Activated CD4-positive, alpha-beta T cell treated with anti-CD3 and anti-CD28 coated beads, Interleukin-2, Interleukin-4, amounts not matched to agents 100 ng/mL and 50 ng/mL, durations not matched to agents 16 hours and 8 hours (primary cell): ENCODE data around the gene RPAP3.
A peak's percentile ranks its signal among the peaks of the same experiment; 100 is the strongest.

Experiments used
- DNase-seq: peaks from one replicate; pipeline ENCODE4 v3.0.0-alpha.2; 2020; ENCODE audit warnings: low spot score

Gene RPAP3

DNA sequence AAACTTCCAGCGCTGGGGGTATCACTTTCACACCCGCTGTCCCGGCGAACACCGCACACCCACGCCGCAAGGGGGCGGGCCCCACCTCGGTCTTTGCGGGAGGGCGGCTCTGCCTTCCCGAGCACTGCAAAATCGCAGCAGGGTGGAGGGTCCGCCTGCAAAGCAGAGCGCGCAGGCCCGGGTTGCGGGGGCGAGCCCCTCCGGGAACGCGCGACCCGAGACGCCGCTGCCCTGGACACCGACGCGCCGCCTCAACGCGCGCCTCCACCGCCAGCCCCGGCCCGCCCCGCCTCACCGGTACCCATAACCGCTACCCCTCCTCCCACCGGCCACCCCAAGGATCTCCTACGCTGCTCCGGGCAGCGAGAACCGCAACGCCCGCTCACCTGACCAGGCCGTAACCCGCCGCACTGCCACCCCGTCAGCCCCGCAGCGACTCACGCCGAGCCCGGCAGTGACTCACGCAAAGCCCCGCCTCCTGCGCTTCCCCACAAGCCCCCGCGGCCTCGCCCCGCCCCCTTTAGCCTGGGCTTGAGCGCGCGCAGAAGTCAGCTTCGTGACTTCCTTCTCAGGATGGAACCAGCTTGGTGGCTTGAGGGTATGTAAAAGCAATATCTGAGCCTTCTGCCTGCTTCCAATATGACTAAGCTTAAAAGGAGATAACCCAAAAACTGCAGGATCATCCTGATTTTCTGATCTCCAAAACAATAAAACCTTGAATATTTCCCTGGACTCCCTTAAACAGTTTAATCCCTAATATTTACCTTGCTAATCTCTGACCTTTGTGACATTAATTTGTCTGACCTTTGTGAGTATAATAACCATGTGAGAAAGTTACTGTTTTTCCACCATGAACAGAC, at the start of gene RPAP3:
Gene RPAP3, minus strand, starts transcription at position 465 of the 860 bp plus-strand sequence. CDS start 3,190 bp downstream, outside the sequence.
- peak; percentile 98 for DNase-seq

DNA sequence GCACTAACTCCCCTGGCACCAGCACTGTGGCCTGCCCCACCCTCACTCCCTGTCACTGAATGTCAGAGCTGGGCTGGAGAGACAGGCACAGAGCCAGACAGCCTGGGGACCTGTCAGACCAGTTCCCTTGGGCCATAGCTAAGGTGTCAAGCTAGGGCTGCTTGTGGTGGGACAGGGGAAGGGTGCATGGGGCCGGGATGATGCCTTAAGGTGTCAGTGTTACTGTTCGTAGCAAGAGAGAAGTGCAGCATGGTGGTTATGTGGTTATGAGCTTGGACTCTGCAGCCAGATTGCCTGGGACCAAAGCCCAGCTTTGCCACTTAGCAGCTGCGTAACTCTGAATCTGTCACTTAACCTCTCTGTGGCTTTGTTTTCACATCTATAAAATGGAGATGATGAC, 49.1 kb upstream of the RPAP3 start:
- no peak for DNase-seq

GRCh38 chr12:47754126-47754525, 48.3 kb upstream of the RPAP3 start:
- no peak for DNase-seq

DNA sequence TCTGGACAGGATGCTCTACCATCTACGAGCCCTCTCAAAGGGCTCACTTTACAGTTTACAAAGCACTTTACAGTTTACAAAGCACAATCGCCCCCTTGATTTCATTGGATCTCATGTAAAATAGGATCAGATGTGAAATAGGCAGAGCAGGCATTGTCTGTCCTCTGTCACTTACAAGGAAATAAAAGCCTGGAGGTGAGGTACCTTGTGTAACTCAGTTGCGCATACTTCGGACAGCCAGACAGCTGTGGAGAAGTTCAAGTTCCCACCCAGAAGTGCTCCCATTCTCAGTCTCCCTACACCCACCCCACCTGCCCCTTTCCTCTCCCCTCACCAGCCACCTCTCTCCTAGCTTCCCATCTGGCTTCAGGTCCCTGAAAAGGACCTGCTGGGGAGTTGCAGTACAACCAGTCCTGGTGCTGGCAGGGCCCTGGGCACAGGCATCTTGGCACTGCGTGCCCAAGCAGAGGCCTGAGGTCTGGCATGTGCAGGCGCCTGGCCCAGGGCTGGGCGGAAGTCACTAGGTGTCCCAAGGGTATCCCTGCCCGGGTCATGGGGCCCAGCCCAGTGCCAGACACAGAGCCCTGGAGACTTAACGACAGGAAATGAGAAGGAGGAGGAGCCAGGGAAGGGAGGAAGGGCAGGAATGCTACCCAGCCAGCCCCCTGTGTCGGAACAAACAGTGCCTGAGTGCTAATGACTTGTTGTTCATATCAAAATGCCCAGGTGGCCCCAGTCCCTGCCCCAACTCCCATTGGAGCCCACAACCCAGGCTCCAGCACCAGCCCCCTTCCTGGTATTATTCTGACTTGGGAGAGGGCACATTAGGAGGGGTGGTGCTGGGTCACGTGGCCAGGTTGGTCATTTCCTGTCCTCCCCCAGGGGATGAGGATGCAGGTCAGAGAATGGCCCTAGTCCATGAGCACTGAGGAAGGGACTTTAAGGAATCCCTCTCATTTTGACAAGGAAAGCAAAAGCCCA, 47.5 kb upstream of the RPAP3 start:
- DNase-seq, result no peak

- no peak for DNase-seq
These were observed 46.7 kb upstream of the RPAP3 start for GRCh38 chr12:47752552-47752951.

DNA sequence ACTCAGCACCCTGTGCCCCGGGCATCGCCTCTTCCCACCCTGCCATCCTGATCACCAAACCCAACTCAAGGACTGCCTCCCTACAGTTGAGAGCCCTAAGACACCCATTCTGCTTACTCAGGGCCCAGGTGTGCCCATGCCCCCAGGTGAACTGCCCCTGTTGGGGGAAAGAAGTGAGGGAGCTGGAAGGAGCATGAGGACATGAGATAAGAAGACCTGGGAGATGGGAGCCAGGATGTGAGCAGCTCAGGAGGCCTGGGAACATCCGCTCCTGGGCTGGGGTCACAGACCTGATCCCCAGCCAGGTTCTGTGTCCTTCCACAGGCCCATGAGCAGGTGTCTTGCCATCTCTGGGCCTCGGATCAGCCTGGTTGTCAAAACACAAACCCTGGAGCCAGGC, 46.3 kb upstream of the RPAP3 start:
- DNase-seq, result no peak

DNA sequence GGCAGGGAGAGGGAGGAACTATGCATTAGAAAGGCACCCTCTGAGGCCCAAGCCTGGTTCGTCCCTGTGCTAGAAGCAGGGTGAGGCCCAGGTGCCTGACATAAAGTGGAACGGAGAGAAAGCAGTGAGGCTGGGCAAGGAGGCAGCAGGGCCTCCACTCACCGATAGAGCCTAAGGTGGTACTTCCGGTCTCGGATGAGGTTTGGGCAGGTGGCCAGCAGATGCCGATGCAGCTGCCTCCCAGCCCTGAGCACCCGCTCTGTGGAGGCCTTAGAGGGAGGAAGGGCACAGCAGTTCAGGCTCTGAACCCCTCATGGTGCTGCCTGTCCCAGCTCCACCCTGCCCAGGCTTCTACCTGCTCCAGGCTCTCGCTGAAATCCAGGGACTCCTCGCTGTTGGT, 45.7 kb upstream of the RPAP3 start:
- DNase-seq, result no peak

DNA sequence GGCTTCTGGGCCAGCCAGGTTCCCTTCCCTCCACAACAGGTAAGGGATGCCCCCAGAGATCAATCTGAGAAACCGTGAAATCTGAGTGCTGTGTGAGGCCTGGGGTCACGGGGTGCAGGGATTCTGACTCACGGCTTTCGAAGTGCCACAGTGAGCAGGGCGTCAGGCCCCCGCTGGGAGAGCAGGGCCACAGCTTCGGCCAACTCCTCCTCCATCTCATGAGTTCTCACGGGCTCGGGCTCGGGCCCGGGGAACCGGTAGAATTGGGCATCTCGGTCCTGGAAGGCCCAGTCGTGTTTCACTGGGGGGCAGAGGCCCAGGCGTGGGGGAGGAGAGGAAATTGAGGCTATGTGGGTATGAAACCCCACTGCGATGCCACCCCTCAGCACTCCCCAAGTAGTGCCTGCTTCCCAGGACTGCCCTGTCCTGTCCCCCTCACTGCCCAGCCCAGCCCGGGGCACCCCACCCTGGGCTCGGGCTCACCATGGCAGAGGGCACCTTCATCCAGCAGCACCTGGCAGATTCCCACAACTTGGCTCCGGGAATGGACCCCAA, 45.2 kb upstream of the RPAP3 start:
- DNase-seq, result no peak

DNA sequence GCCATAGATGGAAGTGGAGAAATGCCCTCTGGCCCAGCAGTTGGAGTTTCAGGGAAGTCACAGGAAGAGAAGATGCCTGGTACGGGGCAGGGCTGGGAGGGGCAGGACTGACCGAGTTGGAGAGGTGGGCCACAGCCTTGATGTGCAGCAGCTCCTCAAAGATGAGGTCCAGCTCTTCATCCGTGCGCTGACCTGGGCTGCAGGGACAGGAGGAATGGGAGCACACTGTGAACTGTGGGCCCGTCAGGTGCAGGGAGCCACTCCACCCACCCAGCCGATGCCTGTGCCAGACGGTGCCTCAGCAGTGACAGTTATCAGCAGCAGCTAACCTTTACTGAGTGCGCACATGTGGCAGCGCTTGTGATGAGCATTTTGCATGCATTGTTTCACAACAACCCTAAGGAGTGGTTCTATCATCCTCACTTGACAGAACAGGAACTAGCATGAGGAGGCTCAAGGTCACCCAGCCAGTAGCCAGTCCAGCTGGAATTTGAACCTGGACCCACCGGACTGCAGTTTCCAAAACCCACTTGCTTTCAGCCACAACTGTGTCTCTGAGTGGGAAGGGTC, 44.5 kb upstream of the RPAP3 start:
- DNase-seq, result no peak

DNA sequence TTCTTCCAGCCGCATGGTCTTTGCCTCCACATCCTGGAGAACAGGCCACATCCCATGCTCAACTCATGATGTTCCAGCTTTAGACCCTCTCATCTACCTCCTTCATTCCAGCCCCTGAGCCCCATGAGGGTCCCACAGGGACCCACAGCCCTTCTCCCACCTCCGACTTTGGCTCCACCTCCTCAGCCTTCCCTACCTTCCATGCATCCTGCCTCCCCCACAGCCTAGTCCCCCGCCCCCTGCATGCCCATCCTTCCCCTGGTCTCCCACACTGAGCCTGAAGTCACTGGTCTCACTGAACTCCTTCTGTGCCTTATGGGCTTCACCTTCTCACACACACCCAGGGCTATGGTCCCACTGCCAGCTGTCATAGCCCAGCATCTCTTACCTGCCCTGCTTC, 43.1 kb upstream of the RPAP3 start:
- DNase-seq, result no peak

- DNase-seq, result no peak
These were observed 42.6 kb upstream of the RPAP3 start for GRCh38 chr12:47748507-47748828.

- DNase-seq, result no peak
These were observed 42.0 kb upstream of the RPAP3 start for GRCh38 chr12:47747596-47748506.

GRCh38 chr12:47747126-47747525, 41.3 kb upstream of the RPAP3 start:
- no peak for DNase-seq

- DNase-seq, result no peak
These were observed 40.7 kb upstream of the RPAP3 start for GRCh38 chr12:47746523-47746922.

- no peak for DNase-seq
These were observed 40.2 kb upstream of the RPAP3 start for GRCh38 chr12:47746073-47746472.

GRCh38 chr12:47745485-47746041, 39.7 kb upstream of the RPAP3 start:
- DNase-seq, result no peak

DNA sequence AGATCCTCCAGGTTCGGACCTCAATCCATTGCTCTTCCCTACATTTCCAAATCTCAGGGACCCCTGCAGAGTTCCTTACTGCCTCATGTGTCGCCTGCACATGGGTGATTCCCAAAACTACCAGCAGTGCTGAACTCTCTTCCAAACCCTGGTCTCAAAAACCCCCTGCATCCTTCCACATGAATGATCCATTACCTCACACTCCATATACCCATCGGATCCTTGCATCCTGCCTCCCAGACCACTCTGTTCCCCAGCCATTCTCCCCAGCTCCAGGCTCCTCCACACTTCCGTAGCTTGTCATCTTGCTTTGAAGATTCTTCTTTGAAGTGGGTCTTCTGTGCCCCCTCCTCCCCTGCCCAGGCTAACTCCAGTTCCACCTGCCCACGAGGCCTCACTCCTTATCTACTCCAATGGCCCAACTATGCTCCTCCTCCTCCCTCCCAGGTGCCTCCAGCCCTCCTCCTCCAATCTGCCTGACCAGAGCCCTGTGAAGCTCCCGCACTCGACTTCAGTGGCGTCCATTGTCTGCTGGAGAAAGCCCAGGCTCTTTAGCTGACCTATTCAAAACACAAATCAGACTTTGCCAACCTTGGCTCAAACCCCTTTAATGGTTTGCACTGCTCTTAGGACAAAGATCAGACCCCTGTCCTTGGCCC, 39.1 kb upstream of the RPAP3 start:
- no peak for DNase-seq

DNA sequence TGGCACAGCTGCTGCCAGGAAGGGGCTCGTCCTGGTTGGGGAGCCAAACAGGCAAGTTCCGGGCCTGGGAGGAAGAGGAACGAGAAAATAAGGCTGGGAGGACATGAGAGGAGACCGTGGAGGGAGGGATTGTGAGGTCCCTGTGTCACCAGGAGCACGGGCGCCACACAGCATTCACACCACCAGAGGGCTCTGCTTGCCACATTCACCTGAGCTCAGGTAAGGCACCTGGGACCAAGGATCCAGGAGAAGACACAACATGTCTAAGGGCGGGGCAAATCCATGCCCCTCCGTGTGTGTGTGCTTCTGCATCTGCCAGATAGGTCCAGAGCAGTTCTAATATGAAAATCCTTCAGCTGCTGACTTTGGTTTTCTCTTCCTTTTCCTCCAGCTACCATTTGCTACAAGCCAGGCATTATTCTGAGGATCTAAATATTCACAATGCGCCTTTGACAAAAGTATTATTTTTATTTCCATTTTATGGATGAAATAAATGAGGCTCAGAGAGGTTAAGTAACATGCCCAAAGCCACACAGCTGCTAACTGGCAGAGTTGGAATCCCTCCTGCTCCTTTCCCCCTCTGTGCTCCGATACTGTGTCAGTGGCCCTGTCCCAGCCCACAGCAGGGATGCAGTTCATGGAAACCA, 38.3 kb upstream of the RPAP3 start:
- DNase-seq, result peak; percentile 15

GRCh38 chr12:47743311-47743860, 37.6 kb upstream of the RPAP3 start:
- DNase-seq, result no peak
